NCI-H2107 treated with DMSO at 0.1 percent for 48 hours (cell line): ENCODE data around the gene PNCK.

Experiments
- DNase-seq: peaks from one replicate; lab custom pipeline; 2025; ENCODE audit not compliant: unreplicated experiment; lab: John Stamatoyannopoulos, UW

The PNCK gene

GRCh38 chrX:153628665-153629064, 44.9 kb downstream of the PNCK start:
- DNase-seq = no peak

GRCh38 chrX:153628129-153628528, 45.5 kb downstream of the PNCK start:
- peak; percentile 63 for DNase-seq

DNA sequence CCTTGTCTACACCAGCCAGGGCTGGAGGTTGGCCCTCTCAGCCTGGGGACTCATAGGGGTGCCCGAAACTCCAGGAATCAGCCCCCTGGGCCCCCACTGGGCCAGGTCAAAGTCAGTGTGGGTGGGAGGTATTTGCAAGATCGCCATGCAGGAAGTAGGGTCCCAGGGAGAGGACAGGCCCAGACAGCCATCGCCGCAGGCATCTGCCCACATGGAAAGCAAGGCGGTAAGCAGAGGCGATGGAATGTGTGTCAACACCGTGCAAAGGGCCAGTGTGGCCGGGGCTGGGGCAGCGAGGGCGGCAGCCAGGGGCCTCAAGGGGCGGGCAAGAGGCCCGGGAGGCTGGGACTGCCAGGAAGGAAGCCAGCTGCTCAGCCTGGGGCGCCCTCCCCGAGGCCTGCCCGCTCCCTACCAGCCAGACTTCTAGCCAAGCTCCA, 45.9 kb downstream of the PNCK start:
- DNase-seq = no peak

GRCh38 chrX:153626863-153627674, 46.5 kb downstream of the PNCK start:
- no peak for DNase-seq

GRCh38 chrX:153626025-153626633, 47.5 kb downstream of the PNCK start:
- DNase-seq = no peak

- no peak for DNase-seq
Measured at GRCh38 chrX:153625271-153626024, 48.2 kb downstream of the PNCK start.

DNA sequence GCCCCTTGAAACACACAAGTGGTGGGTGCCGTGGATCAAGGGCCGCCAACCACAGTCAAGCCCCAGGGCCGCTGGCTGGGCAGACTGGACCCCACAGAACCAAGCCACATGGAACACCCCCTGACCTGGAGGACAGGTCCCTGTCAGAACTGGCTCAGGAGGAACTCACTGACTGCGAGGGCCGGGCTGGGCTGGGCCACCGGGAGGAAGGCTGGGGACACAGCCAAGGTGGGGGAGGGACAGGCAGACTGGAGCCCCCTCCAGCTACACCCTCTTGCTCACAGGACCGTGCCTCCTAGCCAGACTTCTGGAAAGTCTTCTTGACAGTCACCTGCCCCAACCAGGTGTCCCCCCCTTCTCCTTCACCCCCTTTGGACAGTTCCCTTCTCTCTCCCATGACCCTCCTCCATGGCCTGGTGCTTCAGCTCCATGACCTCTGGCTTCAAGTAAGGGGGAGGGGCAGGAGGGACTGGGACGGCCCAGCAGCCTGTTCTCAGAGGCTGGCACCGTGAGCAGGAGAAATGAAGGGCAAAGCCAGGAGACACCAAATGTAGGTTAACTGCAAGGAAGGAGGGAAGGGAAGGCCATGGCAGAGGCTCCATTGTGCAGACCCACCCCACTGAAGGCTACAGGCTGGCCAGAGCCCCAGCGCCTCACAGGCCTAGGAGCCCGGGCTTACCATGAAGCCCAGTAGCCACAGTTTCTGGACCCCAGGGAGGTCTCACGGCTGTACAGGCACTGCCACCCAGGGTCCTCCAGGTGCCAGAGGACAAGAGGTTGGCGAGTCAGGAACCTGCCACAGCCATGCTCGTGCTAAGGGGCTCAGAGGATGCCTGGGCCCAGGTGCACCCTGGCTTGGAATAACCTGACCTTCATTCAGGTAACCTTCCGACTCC, 49.2 kb downstream of the PNCK start:
- no peak for DNase-seq

DNA sequence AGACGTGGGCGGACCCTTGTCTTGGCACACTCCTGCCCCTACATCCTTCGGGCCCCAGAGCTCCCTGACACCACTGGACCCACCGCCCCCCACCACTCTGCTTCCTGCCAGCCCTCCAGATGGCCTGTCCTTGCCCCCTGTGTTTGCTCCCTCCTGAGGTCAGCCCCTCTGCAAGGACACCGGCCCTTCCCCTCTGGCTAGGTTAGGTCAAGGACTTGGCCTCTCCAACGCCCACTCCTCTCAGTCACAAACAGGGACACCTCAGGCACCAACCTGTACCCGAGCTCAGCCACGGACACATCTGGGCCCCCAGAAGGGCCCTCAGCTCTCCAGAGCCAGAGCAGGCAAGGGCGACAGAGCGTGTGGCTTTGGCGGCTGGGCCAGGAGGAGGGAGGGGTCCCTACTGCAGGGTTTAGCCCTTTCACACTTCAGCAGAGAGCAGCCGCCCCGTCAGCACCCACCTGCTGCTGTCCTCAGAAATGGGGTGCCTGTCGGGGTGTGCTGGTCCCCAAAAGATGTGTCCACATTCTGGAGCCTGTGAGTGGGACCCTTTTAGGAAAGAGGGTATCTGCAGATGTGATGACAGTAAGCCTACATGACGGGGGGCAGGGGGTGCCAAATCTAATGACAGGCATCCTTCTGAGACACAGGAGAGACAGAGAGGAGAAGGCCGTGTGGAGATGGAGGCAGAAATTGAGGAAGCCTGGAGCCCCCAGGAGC, 50.1 kb downstream of the PNCK start:
- no peak for DNase-seq

DNA sequence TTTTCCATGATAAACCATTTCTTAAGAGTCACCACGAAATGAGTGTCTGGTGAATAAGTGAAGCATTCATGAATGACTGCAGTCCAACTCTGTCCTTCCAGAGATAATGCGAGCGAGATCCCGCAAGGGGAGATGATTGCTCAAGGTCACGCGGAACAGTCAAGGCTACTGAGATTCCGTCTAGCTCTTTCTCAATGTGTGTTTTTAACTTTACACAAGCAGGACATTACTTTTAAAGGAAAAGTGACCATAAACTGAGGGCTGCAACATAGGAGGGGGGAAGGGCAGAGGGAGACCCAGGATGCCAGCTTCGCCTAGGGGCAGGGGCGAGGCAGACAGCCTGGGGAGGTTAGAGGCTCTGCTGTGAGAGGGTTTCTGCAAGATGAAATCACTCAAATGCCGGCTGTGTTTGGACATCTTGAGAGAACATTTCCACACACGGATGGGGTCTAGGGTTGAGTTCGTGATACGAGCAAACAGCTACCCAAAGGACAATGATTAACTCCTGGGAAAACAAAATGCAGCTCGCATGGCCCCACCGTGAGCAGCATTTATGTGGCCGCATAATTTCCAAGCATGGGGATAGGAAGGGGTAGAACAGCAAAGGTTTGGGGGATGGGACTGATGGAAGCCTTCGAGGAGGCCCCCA, 50.8 kb downstream of the PNCK start:
- DNase-seq = no peak

- no peak for DNase-seq
Measured at GRCh38 chrX:153621949-153622598, 51.5 kb downstream of the PNCK start.

- DNase-seq = no peak
Measured at GRCh38 chrX:153620576-153620975, 53.0 kb downstream of the PNCK start.
